LoVo (cell line): ENCODE results near the gene TBC1D13.
"Not testable (repeated sequence)": the region's sequence is repeated elsewhere in the genome, so short reads cannot be mapped to it uniquely, and the experiment has no call there.

ENCODE experiments used
- DNase-seq: peaks from one replicate; pipeline ENCODE4 v3.0.0-alpha.2; 2016; ENCODE audit warnings: low spot score

The TBC1D13 gene

GRCh38 chr9:128786681-128787601, at the start of gene TBC1D13:
TBC1D13 (plus strand) TSS chr9:128787253; CDS start chr9:128787354, 101 bp downstream.
- peak; percentile 86 for DNase-seq

GRCh38 chr9:128742401-128742800, 44.7 kb upstream of the TBC1D13 start:
- no peak for DNase-seq

- DNase-seq: no peak
Measured at GRCh38 chr9:128743421-128743820, 43.6 kb upstream of the TBC1D13 start.

GRCh38 chr9:128747241-128747640, 39.8 kb upstream of the TBC1D13 start:
- no peak for DNase-seq

- DNase-seq: no peak
Measured at GRCh38 chr9:128750926-128751595, 36.0 kb upstream of the TBC1D13 start.

GRCh38 chr9:128753627-128754026, 33.4 kb upstream of the TBC1D13 start:
- no peak for DNase-seq

GRCh38 chr9:128757602-128758001, 29.5 kb upstream of the TBC1D13 start:
- no peak for DNase-seq

GRCh38 chr9:128762671-128763449, 24.2 kb upstream of the TBC1D13 start:
- no peak for DNase-seq

- DNase-seq: no peak
Measured at GRCh38 chr9:128764361-128764760, 22.7 kb upstream of the TBC1D13 start.

GRCh38 chr9:128765499-128765898, 21.6 kb upstream of the TBC1D13 start:
- DNase-seq: no peak

- no peak for DNase-seq
Measured at GRCh38 chr9:128768606-128769005, 18.4 kb upstream of the TBC1D13 start.

- no peak for DNase-seq
Measured at GRCh38 chr9:128770286-128771030, 16.6 kb upstream of the TBC1D13 start.

- peak; percentile 24 for DNase-seq
Measured at GRCh38 chr9:128771094-128771721, 15.8 kb upstream of the TBC1D13 start.

- DNase-seq: peak; percentile 90
Measured at GRCh38 chr9:128771745-128772519, 15.1 kb upstream of the TBC1D13 start, which contains the start of gene ZER1. ZER1 (minus strand) TSS chr9:128771927; CDS start chr9:128755565, 16,362 bp downstream.

- no peak for DNase-seq
Measured at GRCh38 chr9:128773049-128773448, 14.0 kb upstream of the TBC1D13 start.

- DNase-seq: no peak
Measured at GRCh38 chr9:128774804-128775203, 12.2 kb upstream of the TBC1D13 start.

- DNase-seq: not testable (repeated sequence)
Measured at GRCh38 chr9:128780093-128780492, 7.0 kb upstream of the TBC1D13 start.

- no peak for DNase-seq
Measured at GRCh38 chr9:128781187-128782070, 5.6 kb upstream of the TBC1D13 start.

- no peak for DNase-seq
Measured at GRCh38 chr9:128782669-128783068, 4.4 kb upstream of the TBC1D13 start.
